MM.1S (cell line): ENCODE data around the gene SSNA1.

ENCODE experiments used
- DNase-seq: peaks from one replicate; pipeline ENCODE4 v3.0.0-alpha.2; 2015
- H2AFZ ChIP-seq: fragments of 300-600 bp; sonication (generic); 2 replicates; pipeline ENCODE4 v1.6.0; 2016; ENCODE audit warnings: antibody characterized with exemption, low read length
- H3F3A ChIP-seq: fragments of 300-600 bp; sonication (generic); 2 replicates; pipeline ENCODE4 v1.6.1; 2016; ENCODE audit warnings: mild to moderate bottlenecking, antibody characterized with exemption, low read length, moderate library complexity, mixed read lengths; ENCODE audit not compliant: insufficient read depth
- H3K27ac ChIP-seq: fragments of 300-600 bp; sonication (generic); 2 replicates; pipeline ENCODE4 v1.5.1; 2016; ENCODE audit warnings: mild to moderate bottlenecking, low read length
- H3K27me3 ChIP-seq: fragments of 300-600 bp; sonication (generic); replicated peaks from 2 replicates; pipeline ENCODE4 v1.6.0; 2016; ENCODE audit warnings: low read length; ENCODE audit not compliant: insufficient read depth
- H3K36me3 ChIP-seq: fragments of 300-600 bp; sonication (generic); replicated peaks from 2 replicates; pipeline ENCODE4 v1.6.1; 2016; ENCODE audit warnings: mild to moderate bottlenecking, low read length, mixed read lengths; ENCODE audit not compliant: insufficient read depth
- H3K4me1 ChIP-seq: fragments of 300-600 bp; sonication (generic); 2 replicates; pipeline ENCODE4 v1.6.1; 2016; ENCODE audit warnings: low read length, mixed read lengths
- H3K4me2 ChIP-seq: fragments of 300-600 bp; sonication (generic); 2 replicates; pipeline ENCODE4 v1.6.0; 2016; ENCODE audit warnings: low read depth, low read length
- H3K4me3 ChIP-seq: fragments of 300-600 bp; sonication (generic); 2 replicates; pipeline ENCODE4 v1.5.1; 2016; ENCODE audit warnings: low read length, mixed read lengths
- H3K79me2 ChIP-seq: fragments of 300-600 bp; sonication (generic); 2 replicates; pipeline ENCODE4 v1.6.1; 2016; ENCODE audit warnings: mixed run types, low read length, mixed read lengths
- H3K9ac ChIP-seq: fragments of 300-600 bp; sonication (generic); 2 replicates; pipeline ENCODE4 v1.6.1; 2016; ENCODE audit warnings: low read length, mixed read lengths
- H3K9me2 ChIP-seq: fragments of 300-600 bp; sonication (generic); replicated peaks from 2 replicates; pipeline ENCODE4 v1.6.1; 2016; ENCODE audit warnings: mild to moderate bottlenecking, low read length, mixed read lengths; ENCODE audit not compliant: insufficient read depth
- H3K9me3 ChIP-seq: fragments of 300-600 bp; sonication (generic); replicated peaks from 2 replicates; pipeline ENCODE4 v1.6.1; 2016; ENCODE audit warnings: mild to moderate bottlenecking, low read length, mixed read lengths; ENCODE audit not compliant: insufficient read depth
- H4K20me1 ChIP-seq: fragments of 300-600 bp; sonication (generic); 2 replicates; pipeline ENCODE4 v1.6.1; 2016; ENCODE audit warnings: mild to moderate bottlenecking, low read length, moderate library complexity, mixed read lengths; ENCODE audit not compliant: insufficient read depth
- EZH2 ChIP-seq: fragments of 300-600 bp; sonication (generic); optimal IDR thresholded peaks from 2 replicates; pipeline ENCODE3; 2017; ENCODE audit warnings: low read depth, mild to moderate bottlenecking, antibody characterized with exemption, low read length, mixed read lengths
- EZH2phosphoT487 ChIP-seq: fragments of 300-600 bp; sonication (generic); IDR thresholded peaks from 2 replicates; pipeline ENCODE4 v1.6.1; 2018; ENCODE audit warnings: antibody characterized with exemption, low read length
- TF ChIP-seq, protein P1 (sequence below): fragments of 300-600 bp; sonication (generic); IDR thresholded peaks from 2 replicates; pipeline ENCODE4 v1.5.1; 2016; ENCODE audit warnings: antibody characterized with exemption, low read length, mixed read lengths

The SSNA1 gene

DNA sequence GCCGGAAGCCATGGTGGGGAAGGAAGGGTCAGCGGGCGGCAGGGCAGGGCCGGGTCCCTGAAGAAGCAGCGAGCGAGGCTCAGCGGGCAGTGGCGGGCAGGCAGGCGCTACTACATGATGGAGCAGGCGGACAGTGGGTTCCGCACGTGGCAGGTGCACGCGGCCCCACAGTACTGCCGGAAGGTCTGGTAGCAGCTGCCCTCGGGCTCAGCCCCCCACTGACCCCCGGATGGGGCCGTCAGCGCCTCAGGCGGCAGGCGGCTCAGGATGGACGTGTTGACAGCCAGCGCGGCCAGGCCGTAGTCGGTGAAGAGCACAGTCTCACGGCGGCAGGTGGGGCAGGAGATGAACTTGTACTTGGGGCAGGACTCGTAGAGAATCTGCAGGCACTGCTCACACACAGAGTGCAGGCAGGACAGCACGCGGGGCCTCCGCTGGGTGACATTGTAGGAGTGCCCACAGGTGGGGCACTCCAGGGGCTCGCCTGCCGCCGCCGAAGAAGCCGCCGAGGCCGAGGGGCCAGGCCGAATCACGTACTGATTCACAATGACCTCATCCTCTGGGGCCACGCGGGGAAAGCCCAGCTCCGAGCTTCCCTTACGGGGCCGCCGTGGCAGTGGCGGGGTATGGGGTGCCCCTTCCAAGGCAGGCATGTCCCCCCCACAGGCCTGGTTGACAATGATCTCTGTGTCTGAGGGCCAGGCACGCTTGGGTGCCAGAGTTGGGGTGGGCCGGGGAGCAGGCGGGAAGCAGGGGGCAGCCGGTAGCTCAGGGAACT is 32.0 kb downstream of the SSNA1 start:
- no peak for DNase-seq
- Histone ChIP-seq H3K9ac (no peak overlapping the region), H3K27ac (no peak overlapping the region), H3F3A (no peaks in the 10 kb centered on the region; the same call in 1 of the 2 replicates), H3K9me3 (no peaks in the 10 kb centered on the region), H3K36me3 (no peaks in the 10 kb centered on the region), H2AFZ (no peak overlapping the region), H3K4me2 (no peak overlapping the region), H3K27me3 (no peaks in the 10 kb centered on the region), H3K4me3 (no peak overlapping the region), H3K79me2 (no peaks in the 10 kb centered on the region), H3K4me1 (peaks cover 9% of the 10 kb centered on the region; the same call in 1 of the 2 replicates), H3K9me2 (no peaks in the 10 kb centered on the region), H4K20me1 (no peaks in the 10 kb centered on the region)
- no peak for TF ChIP-seq EZH2
- TF ChIP-seq, protein P1, sequence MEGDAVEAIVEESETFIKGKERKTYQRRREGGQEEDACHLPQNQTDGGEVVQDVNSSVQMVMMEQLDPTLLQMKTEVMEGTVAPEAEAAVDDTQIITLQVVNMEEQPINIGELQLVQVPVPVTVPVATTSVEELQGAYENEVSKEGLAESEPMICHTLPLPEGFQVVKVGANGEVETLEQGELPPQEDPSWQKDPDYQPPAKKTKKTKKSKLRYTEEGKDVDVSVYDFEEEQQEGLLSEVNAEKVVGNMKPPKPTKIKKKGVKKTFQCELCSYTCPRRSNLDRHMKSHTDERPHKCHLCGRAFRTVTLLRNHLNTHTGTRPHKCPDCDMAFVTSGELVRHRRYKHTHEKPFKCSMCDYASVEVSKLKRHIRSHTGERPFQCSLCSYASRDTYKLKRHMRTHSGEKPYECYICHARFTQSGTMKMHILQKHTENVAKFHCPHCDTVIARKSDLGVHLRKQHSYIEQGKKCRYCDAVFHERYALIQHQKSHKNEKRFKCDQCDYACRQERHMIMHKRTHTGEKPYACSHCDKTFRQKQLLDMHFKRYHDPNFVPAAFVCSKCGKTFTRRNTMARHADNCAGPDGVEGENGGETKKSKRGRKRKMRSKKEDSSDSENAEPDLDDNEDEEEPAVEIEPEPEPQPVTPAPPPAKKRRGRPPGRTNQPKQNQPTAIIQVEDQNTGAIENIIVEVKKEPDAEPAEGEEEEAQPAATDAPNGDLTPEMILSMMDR, result no peak
- no peak for TF ChIP-seq EZH2phosphoT487

GRCh38 chr9:137221095-137221505 is 32.6 kb downstream of the SSNA1 start:
- Histone ChIP-seq H3F3A (no peaks in the 10 kb centered on the region; the same call in 1 of the 2 replicates), H3K36me3 (no peaks in the 10 kb centered on the region), H3K79me2 (no peaks in the 10 kb centered on the region), H2AFZ (no peak overlapping the region), H3K27me3 (no peaks in the 10 kb centered on the region), H3K9me3 (no peaks in the 10 kb centered on the region), H3K4me1 (peaks cover 9% of the 10 kb centered on the region; the same call in 1 of the 2 replicates), H3K27ac (no peak overlapping the region), H3K9me2 (no peaks in the 10 kb centered on the region), H3K9ac (no peak overlapping the region), H4K20me1 (no peaks in the 10 kb centered on the region), H3K4me2 (no peak overlapping the region), H3K4me3 (no peak overlapping the region)
- DNase-seq, result no peak
- no peak for TF ChIP-seq EZH2
- TF ChIP-seq EZH2phosphoT487, result no peak
- TF ChIP-seq, protein P1, result no peak

- TF ChIP-seq, protein P1, result no peak
- no peak for TF ChIP-seq EZH2
- TF ChIP-seq EZH2phosphoT487, result no peak
- H3K4me3 ChIP-seq, result no peak overlapping the region
- no peaks in the 10 kb centered on the region; the same call in 1 of the 2 replicates for H3F3A ChIP-seq
- no peaks in the 10 kb centered on the region for H4K20me1 ChIP-seq
- DNase-seq, result no peak
- no peaks in the 10 kb centered on the region for H3K79me2 ChIP-seq
- H3K9me2 ChIP-seq, result no peaks in the 10 kb centered on the region
- peaks cover 9% of the 10 kb centered on the region; the same call in 1 of the 2 replicates for H3K4me1 ChIP-seq
- no peak overlapping the region for H3K4me2 ChIP-seq
- H3K27ac ChIP-seq, result no peak overlapping the region
- no peaks in the 10 kb centered on the region for H3K36me3 ChIP-seq
- H3K9ac ChIP-seq, result no peak overlapping the region
- H3K27me3 ChIP-seq, result no peaks in the 10 kb centered on the region
- no peak overlapping the region for H2AFZ ChIP-seq
- no peaks in the 10 kb centered on the region for H3K9me3 ChIP-seq
Measured at GRCh38 chr9:137221506-137222111, 33.1 kb downstream of the SSNA1 start.
